Small intestine (tissue), 7 donors: ENCODE measurements around the gene EFNA2. TPM values are rescaled to one million over a fixed set of nuclear protein-coding genes. Genes with fewer than 3 reads are reported as not detected.
A peak's percentile ranks its signal among the peaks of the same experiment; 100 is the strongest.
"Not testable (repeated sequence)": the region's sequence is repeated elsewhere in the genome, so short reads cannot be mapped to it uniquely, and the experiment has no call there.

Source experiments
- DNase-seq, 2 donors: peaks; one replicate each; pipeline versions ENCODE4 v3.0.0 to v3.0.0-alpha.2; 2013
- FAIRE-seq: peaks from 2 replicates; lab custom pipeline; 2012; peaks lifted over from hg19 to GRCh38; lab: Jason Lieb, UNC
- H3K27ac ChIP-seq, 3 donors: one replicate each; pipeline ENCODE4 v1.5.1; 2013; ENCODE audit warnings: low read length in 2 of 3, mild to moderate bottlenecking in 2 of 3, control low read depth in 1 of 3, inconsistent platforms in 1 of 3, low read depth in 1 of 3, moderate library complexity in 1 of 3
- H3K27me3 ChIP-seq, 3 donors: one replicate each; pipeline ENCODE4 v1.6.1; 2013; ENCODE audit warnings: low read length in 3 of 3, inconsistent platforms in 1 of 3; ENCODE audit not compliant: control insufficient read depth in 3 of 3, insufficient read depth in 3 of 3
- H3K36me3 ChIP-seq, 3 donors: one replicate each; pipeline ENCODE4 v1.6.1; 2013; ENCODE audit warnings: low read length in 3 of 3, inconsistent platforms in 1 of 3, low read depth in 1 of 3, mild to moderate bottlenecking in 1 of 3, moderate library complexity in 1 of 3; ENCODE audit not compliant: control insufficient read depth in 3 of 3, insufficient read depth in 2 of 3
- H3K4me1 ChIP-seq, 3 donors: one replicate each; pipeline ENCODE4 v1.6.1; 2013; ENCODE audit warnings: low read length in 2 of 3, inconsistent platforms in 1 of 3, low read depth in 1 of 3, mild to moderate bottlenecking in 1 of 3, moderate library complexity in 1 of 3; ENCODE audit not compliant: control insufficient read depth in 3 of 3, insufficient read depth in 2 of 3
- H3K4me3 ChIP-seq, 3 donors: one replicate each; pipeline ENCODE4 v1.5.1; 2013; ENCODE audit warnings: low read length in 3 of 3, control low read depth in 1 of 3, inconsistent platforms in 1 of 3, low read depth in 1 of 3, mild to moderate bottlenecking in 1 of 3, moderate library complexity in 1 of 3
- H3K9me3 ChIP-seq, 2 donors: one replicate each; pipeline ENCODE4 v1.6.1; 2013; ENCODE audit warnings: low read depth in 1 of 2, low read length in 1 of 2; ENCODE audit not compliant: control insufficient read depth in 2 of 2, insufficient read depth in 1 of 2
- WGBS, 3 donors: extraction: QIAGEN DNeasy Blood & Tissue Kit; methylation state at CpG; one replicate each; pipeline ENCODE4 v1.1.7; 2013; 5-methylcytosine and 5-hydroxymethylcytosine counted together
- polyA plus RNA-seq, 4 donors: library from polyadenylated mRNA; stranded (reverse) in 3 of 4; unstranded in 1 of 4; fragments of 200-250 nt in 3 of 4; fragments of 120-200 nt in 1 of 4; gene quantifications; one replicate each; pipeline versions ENCODE4 v1.2.1 to v1.2.3, GENCODE V29; 2013
- donor health status: healthy with polysubstance abuse.
- donor health status: control.
- donor health status: control.
- donor health status: Bipolar disorder and iron deficiency.
- donor health status: healthy.

The EFNA2 gene
- polyA plus RNA-seq, 4 donors, result 17.7 to 31.3 (median 27.6) TPM

DNA sequence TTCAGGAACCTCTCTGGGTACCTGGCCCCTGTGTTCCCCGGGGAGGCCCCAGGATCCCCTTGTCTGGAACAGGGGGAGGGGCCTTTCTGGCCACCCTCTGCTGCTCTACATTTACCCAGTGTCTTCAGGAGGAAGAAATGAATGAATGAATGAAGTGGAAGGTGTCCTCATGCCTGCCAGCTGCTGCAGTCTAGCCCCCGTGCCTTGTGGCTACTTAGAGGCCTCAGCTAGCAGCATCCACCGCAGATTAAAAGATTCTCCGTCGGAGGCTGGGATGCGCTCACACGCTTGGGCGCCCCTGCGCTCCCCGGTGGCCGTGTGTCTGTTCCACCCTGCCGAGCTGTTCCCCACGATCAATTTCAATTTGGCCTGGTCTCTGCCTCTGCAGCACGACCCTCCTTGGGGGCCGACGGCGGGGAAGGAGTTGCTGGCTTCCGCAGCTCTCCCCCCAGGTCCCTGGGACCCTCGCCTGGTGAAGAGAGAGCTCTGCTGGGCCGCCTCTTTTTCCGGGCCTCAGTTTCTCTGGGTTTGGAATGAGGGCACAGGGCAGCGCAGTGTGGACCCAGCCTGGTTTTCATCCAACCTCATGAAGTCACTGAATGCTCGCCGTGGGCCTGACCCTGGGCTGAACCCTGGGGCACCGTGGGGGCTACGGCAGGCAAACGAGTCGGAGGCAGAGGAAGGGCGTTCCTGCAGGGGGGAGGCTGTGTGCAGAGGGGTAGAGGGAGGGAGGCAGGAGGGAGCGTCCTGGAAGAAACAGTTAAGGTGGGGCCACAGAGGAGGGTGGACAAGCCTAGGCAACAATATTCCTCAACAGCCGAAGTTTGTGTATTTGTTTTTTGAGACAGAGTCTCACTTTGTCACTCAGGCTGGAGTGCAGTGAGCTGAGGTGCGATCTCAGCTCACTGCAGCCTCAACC, 28.3 kb downstream of the EFNA2 start:
- no peak for FAIRE-seq
- H3K9me3 ChIP-seq, result no peaks in the 10 kb centered on the region
- 61 to 69% (median 66%) methylated on average over 32 of the region's 32 CpGs for WGBS, 3 donors

DNA sequence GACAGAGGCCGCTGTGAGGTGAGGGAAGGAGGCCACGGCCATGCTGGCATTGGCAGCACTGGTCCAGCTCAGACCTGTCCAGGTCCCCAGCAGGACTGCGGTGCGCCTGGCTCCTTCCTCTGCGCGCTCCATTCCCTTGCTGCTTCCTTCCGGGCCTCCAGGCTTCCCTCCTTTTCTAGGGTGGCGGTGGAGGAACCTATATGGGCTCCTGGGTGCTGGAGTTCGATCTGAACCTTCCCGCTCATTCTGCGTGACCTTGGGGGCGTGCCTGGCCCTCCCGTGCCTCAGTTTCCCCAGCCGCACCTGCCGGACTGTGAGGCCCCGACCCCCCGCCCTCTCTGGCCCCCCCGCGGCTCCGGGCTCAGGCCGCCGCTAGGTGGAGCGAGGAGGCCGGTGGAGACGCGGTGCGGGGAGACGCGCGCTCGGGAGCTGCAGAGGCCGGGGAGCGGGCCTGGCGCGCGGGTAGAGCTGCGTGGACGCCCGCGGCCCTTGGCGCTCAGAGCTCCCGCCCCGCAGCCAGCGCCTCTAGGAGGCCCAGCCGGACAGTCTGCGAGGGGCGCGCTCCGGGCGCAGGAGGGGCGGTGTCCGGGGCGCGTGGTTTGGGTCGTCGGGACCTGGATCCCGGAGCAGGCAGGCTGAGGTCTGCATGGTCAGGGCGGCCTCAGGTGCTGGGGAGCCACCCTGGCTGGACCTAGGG, 29.9 kb downstream of the EFNA2 start:
- Histone ChIP-seq H3K4me3 (peak overlapping the region in 1 of 3 donors; percentile 29), H3K4me1 (peaks cover 0 to 15% (median 0%) of the 10 kb centered on the region in 3 donors), H3K36me3 (no peaks in the 10 kb centered on the region), H3K9me3 (no peaks in the 10 kb centered on the region), H3K27me3 (peaks cover 2 to 32% (median 2%) of the 10 kb centered on the region in 3 donors), H3K27ac (no peak overlapping the region)
- 3 to 9% (median 7%) methylated on average over 46 to 58 of the region's 58 CpGs for WGBS, 3 donors
- FAIRE-seq (no peak), DNase-seq (peak; percentile 62 to 65)

More for the DNA sequence above, 28.3 kb downstream of the EFNA2 start:
- H3K36me3 ChIP-seq, result no peaks in the 10 kb centered on the region
- H3K27ac ChIP-seq, result no peak overlapping the region
- peaks cover 2 to 29% (median 2%) of the 10 kb centered on the region in 3 donors for H3K27me3 ChIP-seq
- DNase-seq, result no peak
- no peak overlapping the region for H3K4me3 ChIP-seq
- peaks cover 0 to 13% (median 0%) of the 10 kb centered on the region in 3 donors for H3K4me1 ChIP-seq

DNA sequence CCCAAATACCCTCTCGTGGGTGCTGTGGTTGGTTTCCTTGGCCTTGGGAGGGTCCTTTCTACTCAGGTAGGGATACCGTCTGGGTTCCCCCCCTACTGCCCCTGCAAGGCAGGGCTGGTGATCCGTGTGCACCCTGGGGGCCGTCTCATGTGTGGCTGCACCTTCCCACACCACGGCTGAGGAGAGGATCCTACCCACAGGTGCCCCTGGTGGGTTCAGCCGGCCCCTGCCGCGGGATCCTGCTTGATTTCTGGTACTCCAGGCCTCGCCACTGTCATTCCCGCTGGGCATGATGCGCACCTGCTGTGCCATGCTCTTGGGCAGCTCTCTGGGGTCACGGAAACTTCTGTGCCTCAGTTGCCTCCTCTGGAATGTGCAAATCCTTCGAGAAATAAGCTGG, 30.8 kb downstream of the EFNA2 start:
- H3K36me3 ChIP-seq, result no peaks in the 10 kb centered on the region
- DNase-seq (no peak), FAIRE-seq (no peak)
- H3K4me3 ChIP-seq, result no peak overlapping the region
- H3K27ac ChIP-seq, result no peak overlapping the region
- no peaks in the 10 kb centered on the region for H3K9me3 ChIP-seq
- peaks cover 2 to 32% (median 2%) of the 10 kb centered on the region in 3 donors for H3K27me3 ChIP-seq
- 62 to 79% (median 63%) methylated on average over 12 to 13 of the region's 13 CpGs for WGBS, 3 donors
- peaks cover 0 to 15% (median 0%) of the 10 kb centered on the region in 3 donors for H3K4me1 ChIP-seq

DNA sequence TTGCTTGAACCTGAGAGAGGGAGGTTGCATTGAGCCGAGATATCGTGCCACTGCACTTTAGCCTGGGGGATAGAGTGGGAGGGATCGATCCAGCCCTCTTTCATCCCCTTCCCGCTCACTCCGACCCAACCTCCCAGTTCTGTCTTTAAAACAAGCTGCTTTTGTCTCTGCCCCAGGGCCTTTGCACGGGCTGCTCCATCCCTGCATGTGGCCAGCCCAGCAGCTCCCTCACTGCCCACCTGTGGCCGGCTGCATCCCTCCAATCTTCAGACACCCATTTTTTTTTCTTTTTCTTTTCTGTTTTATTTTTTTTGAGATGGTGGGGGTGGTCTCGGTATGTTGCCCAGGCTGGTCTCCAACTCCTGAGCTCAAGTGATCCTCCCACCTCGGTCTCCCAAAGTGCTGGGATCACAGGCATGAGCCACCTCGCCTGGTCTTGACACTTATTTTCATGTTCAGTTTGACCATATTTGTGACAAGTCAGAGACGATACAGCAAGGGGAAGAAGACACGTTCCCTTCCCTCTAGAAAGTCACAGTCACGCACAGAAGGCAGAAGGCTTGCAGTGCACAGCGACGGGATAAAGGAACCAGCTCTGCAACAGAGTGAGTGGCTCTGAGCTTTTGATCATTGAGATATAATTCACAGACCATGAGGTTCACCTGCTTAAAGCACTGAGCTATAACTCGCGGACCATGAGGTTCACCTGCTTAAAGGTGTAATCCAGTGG, 31.8 kb downstream of the EFNA2 start:
- no peak for FAIRE-seq

DNA sequence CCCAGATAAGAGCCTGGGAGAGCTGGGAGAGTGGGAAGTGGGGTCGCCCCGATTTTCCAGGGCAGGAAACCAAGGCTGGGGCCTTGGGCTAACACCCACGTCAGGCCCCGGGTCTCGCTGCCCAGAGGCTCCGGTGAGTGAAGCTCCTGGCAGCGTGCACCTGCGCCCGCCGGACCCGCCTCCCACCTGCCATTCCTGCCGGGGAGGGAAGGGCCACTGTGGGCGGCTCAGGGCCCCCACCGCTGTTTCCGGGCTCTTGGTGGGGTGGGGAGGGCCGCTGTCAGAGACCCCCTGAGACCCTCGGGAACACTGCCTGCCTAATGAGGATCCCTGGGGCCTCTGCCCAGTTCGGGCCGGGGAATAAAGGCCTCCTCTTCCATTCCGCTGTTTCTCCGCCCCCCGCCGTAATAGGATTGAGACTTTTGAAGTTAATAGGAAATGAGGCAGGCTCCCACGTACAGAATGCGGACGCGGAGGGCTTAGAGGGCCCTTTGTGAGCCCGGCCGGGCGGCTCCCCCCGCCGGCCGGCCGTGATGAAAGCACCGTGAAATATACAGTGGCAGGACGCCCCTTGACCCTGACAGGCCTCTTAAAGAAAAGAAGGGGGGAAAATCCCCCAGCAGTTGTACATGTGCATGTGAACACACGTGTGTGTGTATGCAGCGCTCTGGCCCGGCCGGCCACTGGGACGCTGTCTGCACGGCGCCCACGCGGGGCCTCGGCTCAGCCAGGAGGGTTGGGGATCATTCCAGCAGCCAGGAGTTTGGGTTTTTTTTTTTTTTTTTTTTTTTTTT, 33.2 kb downstream of the EFNA2 start:
- no peak for FAIRE-seq
- 17 to 28% (median 21%) methylated on average over 41 to 46 of the region's 46 CpGs for WGBS, 3 donors
- DNase-seq, result no peak
- Histone ChIP-seq H3K4me1 (peaks cover 0 to 11% (median 0%) of the 10 kb centered on the region in 3 donors), H3K4me3 (no peak overlapping the region), H3K36me3 (no peaks in the 10 kb centered on the region), H3K9me3 (no peaks in the 10 kb centered on the region), H3K27me3 (peaks cover 3 to 32% (median 5%) of the 10 kb centered on the region in 3 donors), H3K27ac (no peak overlapping the region)

More for the DNA sequence above, 31.8 kb downstream of the EFNA2 start:
- DNase-seq, result no peak
- Histone ChIP-seq H3K9me3 (no peaks in the 10 kb centered on the region), H3K27me3 (peaks cover 0 to 32% (median 2%) of the 10 kb centered on the region in 3 donors), H3K4me3 (no peak overlapping the region), H3K36me3 (no peaks in the 10 kb centered on the region), H3K27ac (no peak overlapping the region), H3K4me1 (peaks cover 0 to 15% (median 0%) of the 10 kb centered on the region in 3 donors)
- 54 to 69% (median 59%) methylated on average over 17 of the region's 17 CpGs for WGBS, 3 donors

DNA sequence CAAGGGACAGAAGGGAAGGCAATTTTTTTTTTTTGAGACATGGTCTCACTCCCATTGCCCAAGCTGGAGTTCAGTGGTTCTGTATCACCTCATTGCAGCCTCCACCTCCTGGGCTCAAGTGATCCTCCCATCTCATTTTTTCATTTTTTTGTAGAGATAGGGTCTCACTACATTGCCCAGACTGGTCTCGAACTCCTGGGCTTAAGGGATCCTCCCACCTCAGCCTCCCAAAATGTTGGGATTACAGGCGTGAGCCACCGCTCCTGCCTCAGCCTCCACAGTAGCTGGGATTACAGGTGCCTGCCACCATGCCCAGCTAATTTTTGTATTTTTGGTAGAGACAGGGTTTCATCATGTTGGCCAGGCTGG, 34.6 kb downstream of the EFNA2 start:
- WGBS, 3 donors, result 84 to 95% (median 94%) methylated on average over 3 of the region's 3 CpGs
- not testable (repeated sequence) for H3K4me3 ChIP-seq, H3K27ac ChIP-seq, FAIRE-seq, DNase-seq, H3K9me3 ChIP-seq, H3K36me3 ChIP-seq
- Histone ChIP-seq H3K27me3 (peaks cover 5 to 42% (median 7%) of the 10 kb centered on the region in 3 donors), H3K4me1 (peaks cover 0 to 16% (median under 1%) of the 10 kb centered on the region in 3 donors)

DNA sequence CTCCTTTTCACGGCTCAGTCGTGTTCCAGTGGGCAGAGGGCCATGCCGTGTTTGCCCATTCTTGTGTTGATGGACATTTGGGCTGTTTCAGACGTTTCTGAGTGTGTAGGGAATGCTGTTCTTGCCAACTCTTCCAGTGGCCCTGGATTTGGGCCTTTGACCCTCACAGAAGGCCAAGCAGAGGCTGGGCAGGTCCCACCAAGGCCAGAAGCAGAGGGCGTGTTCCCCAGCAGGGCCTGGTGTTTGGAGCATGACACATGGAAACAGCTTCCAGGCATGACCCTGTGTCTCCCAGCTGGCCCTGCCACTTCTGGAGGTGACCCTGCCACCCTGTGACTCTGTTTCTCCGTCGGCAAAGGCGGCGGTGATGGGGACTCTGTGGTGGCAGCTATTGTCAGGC, 35.9 kb downstream of the EFNA2 start:
- Histone ChIP-seq H3K36me3 (no peaks in the 10 kb centered on the region), H3K27ac (no peak overlapping the region), H3K4me1 (peaks cover 0 to 16% (median 3%) of the 10 kb centered on the region in 3 donors), H3K27me3 (peaks cover 5 to 34% (median 10%) of the 10 kb centered on the region in 3 donors), H3K9me3 (no peaks in the 10 kb centered on the region), H3K4me3 (no peak overlapping the region)
- FAIRE-seq, result no peak
- no peak for DNase-seq
- 77 to 85% (median 80%) methylated on average over 9 of the region's 9 CpGs for WGBS, 3 donors
